Measurements from ENCODE around the gene OR10G2. TPM values are rescaled to one million over a fixed set of nuclear protein-coding genes. Genes with fewer than 3 reads are reported as not detected.
"Not testable (repeated sequence)": the region's sequence is repeated elsewhere in the genome, so short reads cannot be mapped to it uniquely, and the experiment has no call there.

OR10G2 gene
- total and polyA plus RNA-seq, 4 donors: not detected

DNA sequence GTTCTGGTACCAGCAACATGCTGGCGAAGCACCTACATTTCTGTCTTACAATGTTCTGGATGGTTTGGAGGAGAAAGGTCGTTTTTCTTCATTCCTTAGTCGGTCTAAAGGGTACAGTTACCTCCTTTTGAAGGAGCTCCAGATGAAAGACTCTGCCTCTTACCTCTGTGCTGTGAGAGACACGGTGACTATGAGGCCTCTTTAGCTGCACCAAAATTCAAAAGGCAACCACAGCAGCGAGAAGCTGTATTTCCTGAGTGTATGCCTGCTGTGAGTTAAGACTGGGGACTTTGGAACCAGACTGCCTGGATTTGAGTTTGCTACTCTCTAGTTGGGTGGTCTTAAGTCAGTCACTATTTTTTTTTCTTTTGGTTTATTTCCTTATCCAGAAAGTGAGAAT, 8.7 kb upstream of the OR10G2 start:
- Histone ChIP-seq H3K4me3 (no peak overlapping the region), H3K4me1 (ENCODE audit: control insufficient read depth in 5 of 5, insufficient read depth in 5 of 5, low read length in 5 of 5) (no peaks in the 10 kb centered on the region), H3K9me3 (ENCODE audit: control insufficient read depth in 4 of 4, insufficient read depth in 3 of 4, low read length in 3 of 4) (no peaks in the 10 kb centered on the region), H3K36me3 (ENCODE audit: control insufficient read depth in 4 of 4, insufficient read depth in 4 of 4, low read length in 4 of 4) (no peaks in the 10 kb centered on the region), H3K9ac (ENCODE audit: insufficient read depth in 1 of 2, low read length in 2 of 2) (no peak overlapping the region), H3K27ac (ENCODE audit: low read depth in 1 of 2, low read length in 1 of 2) (no peak overlapping the region), H3K27me3 (ENCODE audit: control insufficient read depth in 3 of 3, insufficient read depth in 3 of 3, low read length in 2 of 3) (no peaks in the 10 kb centered on the region)
- TF ChIP-seq, protein P1, sequence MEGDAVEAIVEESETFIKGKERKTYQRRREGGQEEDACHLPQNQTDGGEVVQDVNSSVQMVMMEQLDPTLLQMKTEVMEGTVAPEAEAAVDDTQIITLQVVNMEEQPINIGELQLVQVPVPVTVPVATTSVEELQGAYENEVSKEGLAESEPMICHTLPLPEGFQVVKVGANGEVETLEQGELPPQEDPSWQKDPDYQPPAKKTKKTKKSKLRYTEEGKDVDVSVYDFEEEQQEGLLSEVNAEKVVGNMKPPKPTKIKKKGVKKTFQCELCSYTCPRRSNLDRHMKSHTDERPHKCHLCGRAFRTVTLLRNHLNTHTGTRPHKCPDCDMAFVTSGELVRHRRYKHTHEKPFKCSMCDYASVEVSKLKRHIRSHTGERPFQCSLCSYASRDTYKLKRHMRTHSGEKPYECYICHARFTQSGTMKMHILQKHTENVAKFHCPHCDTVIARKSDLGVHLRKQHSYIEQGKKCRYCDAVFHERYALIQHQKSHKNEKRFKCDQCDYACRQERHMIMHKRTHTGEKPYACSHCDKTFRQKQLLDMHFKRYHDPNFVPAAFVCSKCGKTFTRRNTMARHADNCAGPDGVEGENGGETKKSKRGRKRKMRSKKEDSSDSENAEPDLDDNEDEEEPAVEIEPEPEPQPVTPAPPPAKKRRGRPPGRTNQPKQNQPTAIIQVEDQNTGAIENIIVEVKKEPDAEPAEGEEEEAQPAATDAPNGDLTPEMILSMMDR (IDR thresholded peaks at IDR 0.05; ENCODE audit: control extremely low read depth, extremely low read depth): no peak
- WGBS, 2 donors: 65 to 69% methylated on average over 5 of the region's 5 CpGs
- DNase-seq: no peak
- ATAC-seq (ENCODE audit: insufficient read depth, low FRiP score): no peak

DNA sequence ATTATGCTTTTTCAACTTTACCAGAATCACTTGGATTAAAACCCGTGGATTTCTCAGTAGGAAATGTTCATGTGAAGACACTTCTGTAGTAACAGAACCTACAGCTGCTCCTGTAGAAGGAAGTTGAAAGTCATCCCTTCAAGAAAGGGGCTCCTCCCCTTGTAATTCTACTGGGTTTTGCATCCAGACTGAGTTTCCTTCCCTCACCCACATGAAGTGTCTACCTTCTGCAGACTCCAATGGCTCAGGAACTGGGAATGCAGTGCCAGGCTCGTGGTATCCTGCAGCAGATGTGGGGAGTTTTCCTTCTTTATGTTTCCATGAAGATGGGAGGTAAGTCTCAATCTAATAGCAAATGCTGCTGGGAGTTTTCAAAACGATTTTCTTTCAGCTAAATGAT, 7.9 kb upstream of the OR10G2 start:
- Histone ChIP-seq H3K27me3 (ENCODE audit: control insufficient read depth in 3 of 3, insufficient read depth in 3 of 3, low read length in 2 of 3) (no peaks in the 10 kb centered on the region), H3K4me3 (no peak overlapping the region), H3K9ac (ENCODE audit: insufficient read depth in 1 of 2, low read length in 2 of 2) (no peak overlapping the region), H3K27ac (ENCODE audit: low read depth in 1 of 2, low read length in 1 of 2) (no peak overlapping the region), H3K36me3 (ENCODE audit: control insufficient read depth in 4 of 4, insufficient read depth in 4 of 4, low read length in 4 of 4) (no peaks in the 10 kb centered on the region), H3K9me3 (ENCODE audit: control insufficient read depth in 4 of 4, insufficient read depth in 3 of 4, low read length in 3 of 4) (no peaks in the 10 kb centered on the region), H3K4me1 (ENCODE audit: control insufficient read depth in 5 of 5, insufficient read depth in 5 of 5, low read length in 5 of 5) (no peaks in the 10 kb centered on the region)
- WGBS, 2 donors: 61 to 76% methylated on average over 3 of the region's 3 CpGs
- DNase-seq (no peak), ATAC-seq (ENCODE audit: insufficient read depth, low FRiP score) (no peak)
- TF ChIP-seq, protein P1 (IDR thresholded peaks at IDR 0.05; ENCODE audit: control extremely low read depth, extremely low read depth): no peak

DNA sequence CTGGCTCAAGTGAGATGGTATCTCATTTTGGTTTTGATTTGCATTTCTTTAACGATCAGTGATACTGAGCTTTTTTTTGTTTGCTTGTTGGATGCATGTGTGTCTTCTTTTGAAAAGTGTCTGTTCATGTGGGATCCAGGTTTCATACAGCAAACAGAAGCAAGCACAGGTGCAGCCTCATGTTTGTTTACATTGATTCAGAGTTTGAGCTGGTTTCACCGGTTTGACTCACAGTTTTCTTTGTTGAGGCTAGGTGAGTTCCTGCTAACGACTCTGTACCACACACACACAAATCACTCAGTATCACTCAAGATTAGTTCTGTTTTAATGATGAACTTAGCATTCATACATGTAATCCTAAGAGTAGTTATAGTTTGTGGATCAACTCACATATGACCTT, 3.7 kb downstream of the OR10G2 start:
- Histone ChIP-seq H3K9me3 (ENCODE audit: control insufficient read depth in 4 of 4, insufficient read depth in 3 of 4, low read length in 3 of 4) (no peaks in the 10 kb centered on the region), H3K4me3 (no peak overlapping the region), H3K27ac (ENCODE audit: low read depth in 1 of 2, low read length in 1 of 2) (no peak overlapping the region), H3K9ac (ENCODE audit: insufficient read depth in 1 of 2, low read length in 2 of 2) (no peak overlapping the region), H3K4me1 (ENCODE audit: control insufficient read depth in 5 of 5, insufficient read depth in 5 of 5, low read length in 5 of 5) (no peaks in the 10 kb centered on the region), H3K36me3 (ENCODE audit: control insufficient read depth in 4 of 4, insufficient read depth in 4 of 4, low read length in 4 of 4) (no peaks in the 10 kb centered on the region), H3K27me3 (ENCODE audit: control insufficient read depth in 3 of 3, insufficient read depth in 3 of 3, low read length in 2 of 3) (no peaks in the 10 kb centered on the region)
- WGBS, 2 donors: 28 to 30% methylated on average over 3 of the region's 3 CpGs
- DNase-seq (peak in 1 of 3 donors; percentile 38), ATAC-seq (ENCODE audit: insufficient read depth, low FRiP score) (no peak)
- TF ChIP-seq, protein P1 (IDR thresholded peaks at IDR 0.05; ENCODE audit: control extremely low read depth, extremely low read depth): no peak

DNA sequence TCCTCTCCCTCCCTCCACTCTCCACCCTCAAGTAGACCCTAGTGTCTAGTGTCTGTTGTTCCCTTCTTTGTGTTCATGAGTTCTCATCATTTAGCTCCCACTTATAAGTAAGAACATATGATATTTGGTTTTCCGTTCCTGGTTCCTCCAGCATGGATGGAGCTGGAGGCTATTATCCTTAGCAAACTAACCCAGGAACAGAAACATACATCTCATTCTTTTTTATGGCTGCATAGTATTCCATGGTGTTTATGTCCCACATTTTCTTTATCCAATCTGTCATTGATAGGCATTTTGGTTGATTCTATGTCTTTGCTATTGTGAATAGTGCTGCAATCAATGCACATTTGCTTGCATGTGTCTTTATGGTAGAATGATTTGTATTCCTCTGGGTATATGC, 4.2 kb downstream of the OR10G2 start:
- not testable (repeated sequence) for H3K36me3 ChIP-seq (ENCODE audit: control insufficient read depth in 4 of 4, insufficient read depth in 4 of 4, low read length in 4 of 4); H3K27me3 ChIP-seq (ENCODE audit: control insufficient read depth in 3 of 3, insufficient read depth in 3 of 3, low read length in 2 of 3); H3K27ac ChIP-seq (ENCODE audit: low read depth in 1 of 2, low read length in 1 of 2); H3K9me3 ChIP-seq (ENCODE audit: control insufficient read depth in 4 of 4, insufficient read depth in 3 of 4, low read length in 3 of 4); H3K4me3 ChIP-seq; ATAC-seq (ENCODE audit: insufficient read depth, low FRiP score); H3K9ac ChIP-seq (ENCODE audit: insufficient read depth in 1 of 2, low read length in 2 of 2); DNase-seq; H3K4me1 ChIP-seq (ENCODE audit: control insufficient read depth in 5 of 5, insufficient read depth in 5 of 5, low read length in 5 of 5)
- 96 to 100% methylated on average over 1 of the region's 1 CpG for WGBS, 2 donors

Measured in lung (tissue), 12 donors.